AG04450 (cell line): Measurements from ENCODE around the gene OBSCN. TPM values are rescaled to one million over a fixed set of nuclear protein-coding genes. Genes with fewer than 3 reads are reported as not detected.

ENCODE experiments used
- CTCF ChIA-PET: fragments of 300-600, 350-600 bp; formaldehyde crosslinking; extraction: SDS; loops from one replicate; lab custom pipeline; 2022; ENCODE audit warnings: antibody characterized with exemption, inconsistent platforms; lab: Charles Lee
- POLR2A ChIA-PET: fragments of 350-600 bp; formaldehyde crosslinking; extraction: SDS; loops from one replicate; lab custom pipeline; 2021; ENCODE audit warnings: antibody characterized with exemption, inconsistent platforms; lab: Yijun Ruan, JAX
- DNase-seq: peaks from one replicate; pipeline ENCODE4 v3.0.0-alpha.2; 2011; ENCODE audit warnings: low read depth, low spot score
- H3K27ac ChIP-seq: one replicate; pipeline ENCODE4 v1.5.1; 2012; ENCODE audit warnings: low read depth, low read length, control low read depth
- H3K27me3 ChIP-seq: one replicate; pipeline ENCODE4 v1.6.0; 2012; ENCODE audit warnings: low read length; ENCODE audit not compliant: control insufficient read depth, insufficient read depth
- H3K4me3 ChIP-seq: 2 replicates; pipeline ENCODE4 v1.5.1; 2011; ENCODE audit warnings: mild to moderate bottlenecking, low read depth, low read length, control low read depth
- H3K9me3 ChIP-seq: 2 replicates; pipeline ENCODE4 v1.5.1; 2012; ENCODE audit warnings: low read length; ENCODE audit not compliant: control insufficient read depth, insufficient read depth
- polyA plus RNA-seq: library from polyadenylated mRNA; depleted of rRNA; stranded (reverse); fragments of >200 nt; gene quantifications from 2 replicates; pipeline ENCODE4 v1.2.3, GENCODE V29; 2011
- TF ChIP-seq, protein P1 (sequence below): IDR thresholded peaks from 2 replicates; pipeline ENCODE4 v1.5.1; 2011; ENCODE audit warnings: low read depth, low read length, control low read depth, inconsistent platforms

Gene OBSCN
- polyA plus RNA-seq, 1 experiment, result 3.9 TPM

DNA sequence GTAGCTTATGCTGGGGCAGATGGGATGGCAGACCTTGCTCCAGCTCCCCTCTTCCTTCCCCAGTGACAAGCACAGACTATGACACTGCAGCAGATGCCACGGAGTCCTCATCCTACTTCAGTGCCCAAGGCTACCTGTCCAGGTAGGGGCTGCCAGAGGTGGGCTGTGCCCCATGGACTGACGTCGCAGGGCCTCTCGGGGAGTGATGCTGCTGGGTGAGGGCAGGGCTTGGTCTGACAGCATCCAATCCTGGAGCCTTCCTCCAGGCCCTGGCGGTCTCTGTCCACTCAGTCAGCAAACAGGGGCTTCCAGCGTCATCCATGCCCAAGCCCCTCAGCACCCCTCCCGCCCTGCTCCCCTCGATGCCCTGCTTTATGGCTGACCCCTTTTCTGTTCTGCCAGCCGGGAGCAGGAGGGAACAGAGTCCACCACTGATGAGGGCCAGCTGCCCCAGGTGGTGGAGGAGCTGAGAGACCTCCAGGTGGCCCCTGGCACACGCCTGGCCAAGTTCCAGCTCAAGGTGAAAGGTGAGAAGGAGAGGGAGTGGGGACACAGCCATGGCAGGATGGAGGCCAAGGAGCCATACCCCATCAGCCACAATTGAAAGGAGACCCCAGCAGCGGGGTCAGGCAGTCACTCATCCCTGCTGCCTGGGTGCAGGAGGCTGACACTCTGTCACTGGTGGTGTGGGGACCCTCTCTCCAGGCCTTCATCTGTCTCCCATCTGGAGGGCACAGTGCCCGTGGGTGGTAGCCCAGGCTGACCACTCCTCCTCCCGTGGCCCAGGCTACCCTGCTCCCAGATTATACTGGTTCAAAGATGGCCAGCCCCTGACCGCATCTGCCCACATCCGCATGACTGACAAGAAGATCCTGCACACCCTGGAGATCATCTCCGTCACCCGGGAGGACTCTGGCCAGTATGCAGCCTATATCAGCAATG is 125.2 kb downstream of the OBSCN start:
- POLR2A ChIA-PET, result no interaction called here
- H3K9me3 ChIP-seq, result peaks cover 6% of the 10 kb centered on the region; the same call in 1 of the 2 replicates
- DNase-seq, result no peak
- CTCF ChIA-PET, result no interaction called here
- no peaks in the 10 kb centered on the region for H3K27me3 ChIP-seq
- TF ChIP-seq, protein P1, sequence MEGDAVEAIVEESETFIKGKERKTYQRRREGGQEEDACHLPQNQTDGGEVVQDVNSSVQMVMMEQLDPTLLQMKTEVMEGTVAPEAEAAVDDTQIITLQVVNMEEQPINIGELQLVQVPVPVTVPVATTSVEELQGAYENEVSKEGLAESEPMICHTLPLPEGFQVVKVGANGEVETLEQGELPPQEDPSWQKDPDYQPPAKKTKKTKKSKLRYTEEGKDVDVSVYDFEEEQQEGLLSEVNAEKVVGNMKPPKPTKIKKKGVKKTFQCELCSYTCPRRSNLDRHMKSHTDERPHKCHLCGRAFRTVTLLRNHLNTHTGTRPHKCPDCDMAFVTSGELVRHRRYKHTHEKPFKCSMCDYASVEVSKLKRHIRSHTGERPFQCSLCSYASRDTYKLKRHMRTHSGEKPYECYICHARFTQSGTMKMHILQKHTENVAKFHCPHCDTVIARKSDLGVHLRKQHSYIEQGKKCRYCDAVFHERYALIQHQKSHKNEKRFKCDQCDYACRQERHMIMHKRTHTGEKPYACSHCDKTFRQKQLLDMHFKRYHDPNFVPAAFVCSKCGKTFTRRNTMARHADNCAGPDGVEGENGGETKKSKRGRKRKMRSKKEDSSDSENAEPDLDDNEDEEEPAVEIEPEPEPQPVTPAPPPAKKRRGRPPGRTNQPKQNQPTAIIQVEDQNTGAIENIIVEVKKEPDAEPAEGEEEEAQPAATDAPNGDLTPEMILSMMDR, result no peak
- H3K4me3 ChIP-seq, result no peak overlapping the region
- H3K27ac ChIP-seq, result no peak overlapping the region

DNA sequence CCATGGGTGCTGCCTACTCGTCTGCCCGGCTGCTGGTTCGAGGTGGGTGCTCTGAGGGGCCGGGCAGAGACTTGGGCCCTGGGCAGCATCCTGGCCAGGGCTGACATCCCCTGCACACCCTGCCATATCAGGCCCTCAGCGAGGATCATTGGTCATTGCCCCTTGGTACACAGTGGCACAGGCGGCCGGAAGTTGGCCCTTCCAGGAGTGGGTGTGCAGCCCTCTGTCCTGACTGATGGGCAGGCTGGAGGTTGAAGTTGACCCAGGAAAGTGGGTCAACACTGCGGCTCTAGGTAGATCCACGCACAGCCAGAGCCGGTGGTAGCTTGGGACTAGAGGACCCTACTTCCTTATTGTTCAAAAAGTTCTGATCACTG is 125.9 kb downstream of the OBSCN start:
- no peak for DNase-seq
- Histone ChIP-seq H3K9me3 (peaks cover 6% of the 10 kb centered on the region; the same call in 1 of the 2 replicates), H3K27ac (no peak overlapping the region), H3K27me3 (no peaks in the 10 kb centered on the region), H3K4me3 (no peak overlapping the region)
- ChIA-PET CTCF (no interaction called here), POLR2A (no interaction called here)
- TF ChIP-seq, protein P1, result no peak

DNA sequence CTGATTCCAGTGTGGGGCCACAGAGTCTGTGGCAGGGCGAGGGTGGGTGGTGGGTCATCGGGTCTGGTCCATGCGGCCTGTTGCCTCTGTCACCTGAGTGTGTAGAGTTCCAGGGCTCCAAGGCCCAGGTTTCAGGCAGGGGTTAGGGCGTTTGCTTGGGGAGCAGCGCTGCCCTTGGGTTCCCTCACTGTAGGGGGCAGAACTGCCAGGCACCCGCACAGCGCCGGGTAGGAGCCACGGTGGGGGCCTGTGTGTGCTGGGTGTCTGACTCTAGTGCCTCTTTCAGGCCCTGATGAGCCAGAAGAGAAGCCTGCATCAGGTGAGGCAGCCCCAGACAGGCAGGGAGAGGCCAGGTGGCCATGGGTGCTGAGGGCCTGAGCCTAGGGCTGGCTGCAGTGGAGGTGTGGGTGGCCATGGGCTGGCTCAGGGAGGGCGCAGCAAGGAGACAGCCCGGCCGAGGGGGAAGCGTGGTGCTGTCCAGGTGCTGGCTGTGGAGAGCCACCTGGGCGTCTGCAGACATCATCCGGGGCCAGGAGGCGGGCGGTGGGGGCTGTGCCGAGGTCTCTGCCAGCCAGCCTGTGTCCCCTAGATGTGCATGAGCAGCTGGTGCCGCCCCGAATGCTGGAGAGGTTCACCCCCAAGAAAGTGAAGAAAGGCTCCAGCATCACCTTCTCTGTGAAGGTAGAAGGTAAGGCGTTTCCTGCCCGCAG is 126.5 kb downstream of the OBSCN start:
- H3K9me3 ChIP-seq, result peaks cover 6% of the 10 kb centered on the region; the same call in 1 of the 2 replicates
- no peak for DNase-seq
- no peaks in the 10 kb centered on the region for H3K27me3 ChIP-seq
- H3K4me3 ChIP-seq, result no peak overlapping the region
- TF ChIP-seq, protein P1, result no peak
- ChIA-PET CTCF (no interaction called here), POLR2A (no interaction called here)
- no peak overlapping the region for H3K27ac ChIP-seq

DNA sequence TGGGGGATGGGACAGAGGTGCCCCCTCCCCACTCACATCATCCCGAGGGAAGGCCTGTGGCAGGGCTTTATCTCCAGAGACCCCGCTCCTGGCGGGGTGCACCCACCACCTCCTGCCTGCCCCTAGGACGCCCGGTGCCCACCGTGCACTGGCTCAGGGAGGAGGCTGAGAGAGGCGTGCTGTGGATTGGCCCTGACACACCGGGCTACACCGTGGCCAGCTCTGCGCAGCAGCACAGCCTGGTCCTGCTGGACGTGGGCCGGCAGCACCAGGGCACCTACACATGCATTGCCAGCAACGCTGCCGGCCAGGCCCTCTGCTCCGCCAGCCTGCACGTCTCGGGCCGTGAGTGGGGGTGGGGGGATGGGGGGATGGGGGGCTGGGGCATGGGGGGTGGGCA is 127.1 kb downstream of the OBSCN start:
- TF ChIP-seq, protein P1, result no peak
- Histone ChIP-seq H3K9me3 (peaks cover 10% of the 10 kb centered on the region; the same call in 1 of the 2 replicates), H3K4me3 (no peak overlapping the region), H3K27me3 (no peaks in the 10 kb centered on the region), H3K27ac (no peak overlapping the region)
- ChIA-PET POLR2A (no interaction called here), CTCF (no interaction called here)
- DNase-seq, result no peak
